A549 treated with dexamethasone at 1 μM for 4 hours (cell line): ENCODE measurements around the gene FOXE3. TPM values are rescaled to one million over a fixed set of nuclear protein-coding genes. Genes with fewer than 3 reads are reported as not detected.

Experiments used
- total RNA-seq: library from RNA; stranded (reverse); fragments of 200-300 nt; extraction: Qiagen RNA extraction; gene quantifications from 5 replicates; pipeline ENCODE4 v1.2.3, GENCODE V29; 2022

The FOXE3 gene
- 0.05 TPM in 1 of 5 replicates, not detected in the others for total RNA-seq

GRCh38 chr1:47415728-47416318 is at the start of gene FOXE3:
Gene FOXE3 (plus strand): TSS chr1:47416285. CDS start chr1:47416316, 31 bp downstream.

GRCh38 chr1:47437447-47438164 is 21.5 kb downstream of the FOXE3 start, which contains the start of gene FOXD2:
Gene FOXD2 (plus strand): TSS chr1:47438044. CDS start chr1:47438136, 92 bp downstream.

Other genes starting within 250 kb of the FOXE3 start
- 6.1 to 8.3 TPM (median 7.1 TPM) in 5 replicates for gene PDZK1IP1, start 226.2 kb upstream of the FOXE3 start, total RNA-seq
- 0.01 to 0.05 TPM (median 0.02 TPM) in 4 of 5 replicates, not detected in the other for gene TAL1, start 184.1 kb upstream of the FOXE3 start, total RNA-seq
- 7.5 to 11.8 TPM (median 10.9 TPM) in 5 replicates for gene STIL, start 102.1 kb upstream of the FOXE3 start, total RNA-seq
- gene CMPK1, start 82.5 kb upstream of the FOXE3 start, total RNA-seq = 59.5 to 78.8 TPM (median 67.0 TPM) in 5 replicates
- gene FOXD2, start 21.8 kb downstream of the FOXE3 start, total RNA-seq = 0.44 to 0.71 TPM (median 0.53 TPM) in 5 replicates